ENCODE results near the gene AKAP11.

Gene AKAP11

GRCh38 chr13:42363941-42364612 is 92.1 kb downstream of the AKAP11 start:
- H3K27ac Mint-ChIP-seq, result no peak overlapping the region
- no peak for TF ChIP-seq CTCF (IDR thresholded peaks at IDR 0.05; ENCODE audit: unreplicated experiment in 3 of 3)
- peaks cover 6% of the 10 kb centered on the region for H3K27me3 Mint-ChIP-seq (ENCODE audit: low read depth)
- no peaks in the 10 kb centered on the region for H3K9me3 Mint-ChIP-seq
- no peak overlapping the region for H3K4me3 Mint-ChIP-seq
- H3K36me3 Mint-ChIP-seq (ENCODE audit: low read depth), result no peaks in the 10 kb centered on the region
- no peaks in the 10 kb centered on the region for H3K4me1 Mint-ChIP-seq

GRCh38 chr13:42364613-42365000 is 92.7 kb downstream of the AKAP11 start:
- H3K27ac Mint-ChIP-seq, result no peak overlapping the region
- no peaks in the 10 kb centered on the region for H3K9me3 Mint-ChIP-seq
- no peaks in the 10 kb centered on the region for H3K4me1 Mint-ChIP-seq
- no peak overlapping the region for H3K4me3 Mint-ChIP-seq
- H3K27me3 Mint-ChIP-seq (ENCODE audit: low read depth), result peaks cover 6% of the 10 kb centered on the region
- H3K36me3 Mint-ChIP-seq (ENCODE audit: low read depth), result no peaks in the 10 kb centered on the region
- no peak for TF ChIP-seq CTCF (IDR thresholded peaks at IDR 0.05; ENCODE audit: unreplicated experiment in 3 of 3)

GRCh38 chr13:42367831-42368230 is 95.9 kb downstream of the AKAP11 start:
- Mint-ChIP-seq H3K4me1 (no peaks in the 10 kb centered on the region), H3K27ac (no peak overlapping the region), H3K4me3 (no peak overlapping the region), H3K36me3 (ENCODE audit: low read depth) (no peaks in the 10 kb centered on the region), H3K9me3 (no peaks in the 10 kb centered on the region), H3K27me3 (ENCODE audit: low read depth) (peaks cover 6% of the 10 kb centered on the region)
- no peak for TF ChIP-seq CTCF (IDR thresholded peaks at IDR 0.05; ENCODE audit: unreplicated experiment in 3 of 3)

- no peak for TF ChIP-seq CTCF (IDR thresholded peaks at IDR 0.05; ENCODE audit: unreplicated experiment in 3 of 3)
- no peaks in the 10 kb centered on the region for H3K36me3 Mint-ChIP-seq (ENCODE audit: low read depth)
- H3K27ac Mint-ChIP-seq, result no peak overlapping the region
- no peak overlapping the region for H3K4me3 Mint-ChIP-seq
- H3K27me3 Mint-ChIP-seq (ENCODE audit: low read depth), result peaks cover 5% of the 10 kb centered on the region
- no peaks in the 10 kb centered on the region for H3K4me1 Mint-ChIP-seq
- no peaks in the 10 kb centered on the region for H3K9me3 Mint-ChIP-seq
Observed at GRCh38 chr13:42369071-42369797, 97.3 kb downstream of the AKAP11 start.

GRCh38 chr13:42370229-42370628 is 98.3 kb downstream of the AKAP11 start:
- TF ChIP-seq CTCF (IDR thresholded peaks at IDR 0.05; ENCODE audit: unreplicated experiment in 3 of 3), result no peak
- no peak overlapping the region for H3K4me3 Mint-ChIP-seq
- H3K9me3 Mint-ChIP-seq, result no peaks in the 10 kb centered on the region
- H3K27me3 Mint-ChIP-seq (ENCODE audit: low read depth), result no peaks in the 10 kb centered on the region
- H3K27ac Mint-ChIP-seq, result no peak overlapping the region
- H3K4me1 Mint-ChIP-seq, result no peaks in the 10 kb centered on the region
- no peaks in the 10 kb centered on the region for H3K36me3 Mint-ChIP-seq (ENCODE audit: low read depth)
